HG02938 (cell line): ENCODE data around the gene RASAL2.
"Not testable (repeated sequence)": the region's sequence is repeated elsewhere in the genome, so short reads cannot be mapped to it uniquely, and the experiment has no call there.

Source experiments
- ATAC-seq: cut with Tn5 transposase; IDR thresholded peaks from one replicate; pipeline ENCODE4 v1.9.1; 2021; ENCODE audit warnings: mild to moderate bottlenecking, moderate library complexity; ENCODE audit not compliant: unreplicated experiment

The RASAL2 gene

DNA sequence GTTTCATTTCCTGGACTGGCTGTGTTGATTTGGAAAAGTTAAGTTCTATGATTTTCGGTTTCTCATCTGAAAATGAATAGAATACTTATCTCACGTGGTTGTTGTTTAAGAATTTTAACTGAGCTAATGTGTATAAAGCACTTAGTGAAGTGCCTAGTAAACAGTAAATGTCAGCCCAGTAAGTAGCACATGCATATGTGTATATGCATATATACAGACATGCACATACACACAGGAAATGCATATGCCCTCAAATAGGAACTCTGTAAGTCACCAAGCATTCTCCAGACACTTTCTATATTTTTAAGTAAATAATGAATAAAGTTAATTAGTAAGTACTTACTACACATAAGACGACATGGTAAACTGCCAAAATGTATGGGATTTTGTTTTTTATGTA is 274.3 kb downstream of the RASAL2 start:
- ATAC-seq: no peak

DNA sequence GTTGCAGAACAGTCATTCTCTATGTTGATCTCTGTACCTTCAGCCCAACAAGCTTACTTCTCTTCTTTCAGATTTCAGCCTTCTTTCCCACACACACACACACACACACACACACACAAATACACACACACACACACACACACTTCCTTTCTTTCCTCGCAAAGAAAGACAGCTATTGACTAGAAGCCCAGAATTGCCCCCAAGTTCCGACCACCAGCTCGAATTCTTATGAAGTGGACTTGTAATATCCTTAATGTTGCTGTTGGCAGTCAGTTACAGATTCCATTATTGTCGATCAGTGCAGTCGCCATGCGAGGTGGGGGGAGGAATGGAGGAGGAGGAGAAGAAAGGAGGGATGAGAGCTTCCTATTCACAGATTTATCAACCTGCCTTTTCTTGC is 277.3 kb downstream of the RASAL2 start:
- ATAC-seq: no peak

DNA sequence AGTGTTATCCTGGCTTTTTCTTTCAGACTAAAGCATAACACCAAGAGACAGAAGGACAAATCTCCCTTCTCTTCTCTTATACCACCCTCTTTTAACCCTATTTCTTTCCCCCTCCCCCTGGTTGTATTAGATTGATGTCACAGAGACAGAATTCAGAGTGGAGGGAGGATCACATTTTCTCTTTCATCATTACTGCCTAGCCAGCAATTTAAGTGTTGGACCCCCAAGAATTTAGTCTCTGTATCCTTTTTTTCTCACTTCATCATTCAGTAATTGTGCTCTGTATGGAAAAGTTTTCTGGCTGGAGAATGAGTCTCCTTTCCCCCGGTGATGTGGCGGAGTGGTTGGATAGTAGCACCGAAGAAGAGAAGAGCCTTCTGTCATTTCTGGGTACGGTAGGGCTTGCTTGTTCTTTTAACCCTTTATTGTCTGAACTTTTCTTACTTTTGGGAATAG is 278.1 kb downstream of the RASAL2 start:
- ATAC-seq: no peak

DNA sequence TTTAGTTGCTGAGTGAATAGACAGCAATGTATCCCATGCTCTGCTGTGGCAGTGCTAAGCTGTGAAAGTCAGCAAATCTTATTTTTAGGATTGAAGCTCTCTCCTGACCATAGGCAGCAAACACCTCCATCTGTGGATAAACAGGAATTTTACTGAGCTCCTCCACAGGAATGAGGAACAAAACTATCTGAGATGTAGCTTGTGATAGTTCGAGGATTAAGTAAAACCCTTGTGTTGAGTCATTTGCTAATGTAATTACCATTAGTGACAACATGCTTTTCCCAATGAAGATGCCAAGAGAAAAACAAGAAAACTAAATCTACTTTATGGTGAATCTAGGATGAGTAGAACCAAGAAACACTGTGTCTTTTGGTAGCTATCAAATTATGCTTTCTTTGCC is 280.1 kb downstream of the RASAL2 start:
- ATAC-seq: no peak

DNA sequence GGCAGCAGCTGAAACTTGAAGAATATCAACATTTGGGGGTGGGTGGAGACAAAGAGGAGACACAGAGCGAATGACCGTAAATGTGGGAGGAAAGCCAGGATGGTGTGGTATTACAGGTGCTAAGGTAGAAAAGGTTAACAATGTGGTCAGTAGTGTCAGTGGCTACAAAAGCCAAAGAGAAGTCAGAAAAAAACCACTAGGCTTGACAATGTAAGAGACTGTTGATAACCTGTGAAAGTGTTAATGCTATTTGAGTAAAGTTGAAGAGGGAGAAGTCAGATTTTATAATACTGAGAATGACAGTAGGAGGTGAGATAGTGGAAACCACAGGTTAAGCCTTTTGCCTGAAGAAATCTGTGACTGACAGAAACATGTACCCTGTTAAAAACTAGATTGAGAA is 282.1 kb downstream of the RASAL2 start:
- ATAC-seq: no peak

DNA sequence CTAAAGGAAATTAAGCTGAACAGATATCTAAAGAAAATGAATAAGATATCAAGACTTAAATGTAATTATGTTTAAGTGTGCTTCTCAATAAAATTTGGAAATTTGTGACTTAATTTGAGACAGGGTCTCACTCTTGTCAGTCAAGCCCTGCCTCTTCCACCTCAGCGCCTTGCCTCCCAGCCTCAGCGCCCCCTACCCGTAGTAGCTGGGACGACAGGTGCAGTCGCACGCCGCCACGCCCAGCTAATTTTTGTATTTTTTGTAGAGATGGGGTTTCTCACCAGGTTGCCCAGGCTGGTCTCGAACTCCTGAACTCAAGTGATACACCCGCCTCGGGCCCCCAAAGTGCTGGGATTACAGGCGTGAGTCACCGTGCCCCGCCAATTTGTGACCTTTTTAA is 285.9 kb downstream of the RASAL2 start:
- ATAC-seq: no peak

DNA sequence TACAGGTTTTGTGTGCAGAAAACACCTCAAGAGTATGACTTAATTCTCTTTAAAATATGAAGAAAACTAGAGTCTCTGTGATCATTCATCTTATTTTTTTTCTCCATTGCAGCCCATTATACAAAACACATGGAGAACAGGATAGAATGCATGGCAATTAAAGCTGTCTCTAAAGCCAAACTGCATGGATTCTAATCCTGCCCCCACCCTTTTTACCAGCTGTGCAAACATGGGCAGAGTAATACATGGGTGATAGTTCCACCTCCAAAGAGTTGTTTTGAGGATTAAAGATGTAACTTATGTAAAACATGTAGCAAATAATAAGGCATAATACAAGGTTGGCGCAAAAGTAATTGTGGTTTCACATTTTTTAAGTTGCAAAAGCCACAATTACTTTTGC is 288.5 kb downstream of the RASAL2 start:
- ATAC-seq: no peak

DNA sequence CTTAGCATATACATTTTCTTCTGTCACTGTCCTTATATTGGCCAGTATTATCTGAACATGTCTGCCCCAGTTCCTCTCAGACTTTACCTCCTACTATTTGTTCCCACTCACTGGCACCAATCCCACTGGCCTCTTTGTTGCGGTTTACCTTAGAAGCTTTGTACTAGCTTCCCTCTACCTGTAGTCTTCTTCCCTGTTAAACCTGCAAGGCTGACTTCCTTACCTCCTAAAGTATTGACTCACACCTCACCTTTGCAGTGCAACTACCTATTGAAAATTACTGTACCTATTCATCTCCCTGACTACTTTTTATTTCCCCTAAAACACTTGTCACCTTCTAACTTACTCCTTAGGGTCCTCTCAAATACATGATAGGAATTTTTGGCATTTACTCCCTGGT is 291.8 kb downstream of the RASAL2 start:
- ATAC-seq: no peak

DNA sequence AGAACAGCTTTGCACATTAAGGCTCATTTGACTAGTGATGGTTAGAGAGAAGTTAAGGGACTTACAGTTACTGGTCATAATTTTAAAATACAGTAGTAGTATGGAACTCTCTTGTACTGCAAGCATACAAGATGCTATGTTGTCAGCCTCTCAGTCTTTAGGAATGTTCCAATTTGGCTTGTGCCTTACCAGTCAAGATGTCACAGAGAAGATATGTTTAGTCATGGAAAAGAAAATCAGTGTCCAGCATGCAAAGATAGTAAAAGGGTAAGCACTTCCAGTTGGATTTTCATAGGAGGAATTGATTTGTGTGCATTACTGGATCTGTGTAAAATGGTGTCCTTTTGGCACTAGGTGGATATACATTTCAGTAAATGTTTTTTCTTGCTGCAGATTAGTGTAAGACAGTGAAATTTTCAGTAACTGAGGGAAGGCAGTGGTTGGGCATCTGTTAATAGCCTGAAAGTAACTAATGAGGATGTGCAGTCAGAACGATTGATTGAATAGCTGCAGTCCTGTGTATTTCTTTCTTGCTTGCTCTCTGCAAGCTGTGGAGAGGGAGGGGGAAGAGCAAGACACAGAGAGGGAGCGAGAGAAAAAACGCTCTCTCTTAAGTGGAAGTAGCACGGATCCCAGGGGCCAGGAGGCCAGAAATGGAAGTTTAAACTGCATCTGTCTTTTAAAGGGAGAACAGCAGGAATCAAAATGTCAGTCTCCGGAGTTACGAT is 294.7 kb downstream of the RASAL2 start:
- no peak for ATAC-seq

DNA sequence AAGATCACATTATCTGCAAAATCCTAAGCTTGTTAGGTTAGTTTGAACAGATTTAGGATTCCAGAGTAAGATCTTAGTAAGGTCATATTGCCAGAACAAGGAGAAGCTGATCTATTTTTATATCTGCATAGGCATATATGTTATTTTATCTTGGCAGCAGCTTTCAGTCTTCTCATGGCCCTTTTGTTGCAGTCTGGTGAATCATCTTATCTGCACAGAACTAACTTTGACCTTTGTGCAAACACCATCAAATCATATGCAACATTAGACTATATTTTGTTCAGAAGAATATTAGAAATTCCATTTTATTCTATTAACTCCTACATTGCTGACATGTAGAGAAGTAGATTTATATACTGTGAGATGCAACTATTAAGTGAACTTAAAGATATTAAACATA is 295.5 kb downstream of the RASAL2 start:
- no peak for ATAC-seq

DNA sequence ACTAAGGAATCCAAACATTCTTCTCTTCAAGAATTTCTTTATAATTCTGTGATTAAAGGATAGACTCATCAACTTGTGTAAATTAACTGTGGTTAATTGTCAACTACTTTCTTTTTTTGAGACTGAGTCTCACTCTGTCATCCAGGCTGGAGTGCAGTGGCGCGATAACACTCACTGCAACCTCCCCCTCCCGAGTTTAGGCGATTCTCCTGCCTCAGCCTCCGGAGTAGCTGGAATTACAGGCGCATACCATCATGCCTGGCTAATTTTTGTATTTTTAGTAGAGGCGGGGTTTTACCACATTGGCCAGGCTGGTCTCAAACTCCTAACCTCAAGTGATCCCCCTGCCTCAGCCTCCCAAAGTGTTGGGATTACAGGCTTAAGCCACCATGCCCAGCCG is 296.4 kb downstream of the RASAL2 start:
- ATAC-seq: not testable (repeated sequence)

DNA sequence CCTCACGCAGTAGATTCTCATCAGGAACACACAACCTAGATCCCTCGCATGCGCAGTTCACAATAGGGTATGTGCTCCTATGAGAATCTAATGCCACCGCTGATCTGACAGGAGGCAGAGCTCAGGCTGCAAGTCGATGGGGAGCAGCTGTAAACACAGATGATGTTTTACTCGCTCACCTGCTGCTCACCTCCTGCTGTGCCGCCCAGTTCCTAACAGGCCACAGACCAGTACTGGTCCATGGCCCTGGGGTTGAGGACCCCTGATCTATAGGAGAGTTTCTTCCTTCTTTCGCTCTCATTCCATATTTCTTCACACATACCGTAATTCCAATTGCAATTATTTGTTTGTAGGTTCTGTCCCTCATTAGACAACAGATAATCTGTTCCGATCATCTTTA is 299.5 kb downstream of the RASAL2 start:
- ATAC-seq: no peak

DNA sequence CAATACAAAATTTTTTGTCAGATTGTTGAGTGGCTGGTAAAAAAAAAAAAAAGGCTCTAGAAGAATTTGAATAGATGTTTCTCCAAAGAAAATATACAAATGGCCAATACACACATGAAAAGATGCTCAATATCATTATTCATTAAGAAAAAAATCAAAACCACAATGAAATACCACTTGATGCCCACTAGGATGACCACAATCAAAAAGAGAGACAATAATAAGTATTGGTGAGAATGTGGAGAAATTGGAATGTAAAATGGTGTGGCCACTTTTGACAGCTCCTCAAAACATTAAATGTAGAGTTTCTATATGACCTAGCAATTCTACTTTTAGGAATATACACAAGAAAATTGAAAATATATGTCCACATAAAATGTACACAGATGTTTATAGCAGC is 302.9 kb downstream of the RASAL2 start:
- no peak for ATAC-seq

DNA sequence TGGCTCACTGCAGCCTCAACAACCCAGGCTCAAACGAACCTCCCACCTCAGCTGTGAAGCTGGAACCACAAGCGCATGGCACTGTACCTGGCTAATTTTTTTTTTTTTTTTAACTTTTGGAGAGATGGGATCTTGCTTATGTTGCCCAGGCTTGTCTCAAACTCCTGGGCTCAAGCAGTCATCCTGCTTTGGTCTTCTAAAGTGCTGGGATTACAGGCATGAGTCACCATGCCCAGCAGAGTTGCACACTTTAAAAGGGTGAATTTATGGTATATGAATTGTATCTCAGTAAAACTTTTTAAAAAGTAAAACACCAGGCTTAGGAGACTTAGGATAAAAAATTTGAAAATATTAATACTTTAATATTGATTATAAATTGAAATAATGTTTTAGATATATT is 303.8 kb downstream of the RASAL2 start:
- no peak for ATAC-seq

DNA sequence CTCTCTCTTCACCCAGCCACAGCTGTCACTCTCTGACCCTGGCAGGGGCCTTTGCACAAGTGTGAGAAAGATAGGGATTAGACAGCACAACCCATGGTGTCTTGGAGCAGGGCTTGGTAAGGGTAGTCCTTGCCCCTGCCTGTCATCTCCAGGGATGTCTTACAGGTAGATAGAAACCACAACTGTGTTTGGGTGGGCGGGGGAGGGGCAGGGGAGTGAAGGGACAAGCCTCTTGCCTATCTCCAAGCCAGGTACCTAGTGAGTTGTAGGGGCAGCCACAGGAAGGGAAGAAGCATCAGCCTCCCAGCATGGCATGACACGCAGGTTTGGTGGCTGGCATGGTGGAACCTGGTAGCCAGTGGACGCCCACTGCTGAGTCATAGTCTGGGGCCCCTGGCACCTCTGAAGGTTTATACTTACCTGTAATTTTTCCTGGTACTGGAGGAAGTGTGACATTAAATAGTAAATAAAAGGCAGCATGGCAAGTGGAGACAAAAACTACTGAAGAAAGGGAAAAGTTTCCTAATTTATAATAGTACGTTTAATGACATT is 305.3 kb downstream of the RASAL2 start:
- ATAC-seq: no peak

DNA sequence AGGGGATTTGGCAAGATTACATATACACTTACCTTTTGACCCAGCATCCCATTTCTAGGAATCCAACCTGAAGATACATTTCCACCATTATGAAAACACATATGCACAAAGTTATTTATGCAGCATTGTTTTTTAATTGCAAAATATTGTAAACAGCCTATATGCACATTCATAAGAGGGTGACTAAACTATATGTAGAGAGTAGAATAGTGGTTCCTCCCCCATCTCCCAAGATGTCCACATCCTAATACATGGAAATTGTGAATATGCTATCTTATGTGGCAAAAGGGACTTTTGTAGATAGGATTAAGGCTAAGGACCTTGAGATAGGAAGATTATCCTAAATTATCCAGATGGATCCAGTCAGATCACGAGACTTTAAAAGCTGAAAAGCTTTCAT is 311.2 kb downstream of the RASAL2 start:
- no peak for ATAC-seq

DNA sequence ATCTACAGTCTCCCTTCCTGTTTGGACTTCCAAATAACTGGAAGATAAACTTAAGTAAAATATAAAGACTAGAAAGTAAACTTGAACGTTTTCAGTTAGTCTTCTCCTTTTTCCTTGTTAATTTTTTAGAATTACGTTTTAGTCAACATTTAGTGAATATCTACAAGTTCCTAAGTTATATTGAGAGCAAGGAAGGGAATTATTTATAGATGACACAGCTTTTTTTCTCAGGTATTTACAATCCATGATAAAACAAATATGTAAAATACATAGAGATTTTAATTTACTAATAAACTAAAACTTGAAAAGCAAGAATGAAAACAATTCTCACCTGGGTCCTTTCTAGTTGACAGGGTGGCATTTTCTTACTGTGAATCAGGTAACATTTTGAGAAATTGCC is 313.3 kb downstream of the RASAL2 start:
- no peak for ATAC-seq

DNA sequence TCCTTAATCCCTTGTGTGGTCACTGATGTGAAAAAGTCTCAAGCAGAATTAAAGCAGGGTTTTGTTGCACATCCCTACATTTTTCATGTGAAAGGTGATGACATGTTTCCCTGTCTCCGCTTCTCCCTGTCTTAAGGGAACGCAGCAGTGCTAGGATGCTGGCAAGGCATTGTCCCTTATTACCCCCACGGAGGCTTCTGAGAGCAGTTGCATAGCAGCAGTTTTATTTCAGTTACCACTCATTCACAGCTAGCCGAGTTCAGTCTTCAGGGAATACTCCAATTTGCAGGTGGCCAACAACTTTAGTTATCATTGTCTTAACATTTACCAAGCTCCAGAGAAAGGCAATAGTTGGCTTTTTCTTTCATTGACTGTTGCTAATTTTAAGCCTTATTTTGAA is 313.8 kb downstream of the RASAL2 start:
- no peak for ATAC-seq

DNA sequence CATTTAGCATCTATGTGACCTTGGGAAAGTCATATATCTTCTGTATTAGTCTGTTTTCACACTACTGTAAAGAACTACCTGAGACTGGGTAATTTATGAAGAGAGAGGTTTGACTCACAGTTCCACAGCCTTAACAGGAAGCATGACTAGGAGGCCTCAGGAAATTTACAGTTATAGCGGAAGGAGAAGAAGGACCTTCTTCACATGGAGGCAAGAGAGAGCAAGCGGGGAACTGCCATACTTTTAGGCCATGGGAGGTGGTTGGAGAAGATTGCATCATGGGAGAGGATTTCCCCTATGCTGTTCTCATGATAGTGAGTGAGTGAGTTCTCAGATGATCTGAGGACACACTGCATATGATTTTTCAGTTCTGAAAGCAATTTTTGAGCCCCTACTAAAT is 315.0 kb downstream of the RASAL2 start:
- ATAC-seq: no peak

DNA sequence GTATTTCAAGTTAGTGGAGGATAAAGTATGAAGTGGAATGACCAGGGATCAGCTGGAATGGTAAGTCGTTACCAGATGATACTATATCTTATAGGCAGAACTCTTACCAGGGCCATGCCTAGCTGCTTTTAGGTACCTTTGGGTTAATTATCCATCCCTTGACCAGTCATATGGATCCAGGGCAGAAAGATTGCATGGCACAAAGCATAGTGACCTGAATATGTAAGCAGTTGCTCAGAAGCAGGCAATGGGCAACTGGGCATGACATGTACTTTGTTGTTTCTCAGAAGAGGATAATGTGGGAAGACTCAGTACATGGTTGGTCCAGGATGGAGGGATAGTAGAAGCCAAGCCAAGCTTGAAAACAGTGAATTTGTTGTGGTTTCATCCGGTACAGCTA is 315.6 kb downstream of the RASAL2 start:
- no peak for ATAC-seq

DNA sequence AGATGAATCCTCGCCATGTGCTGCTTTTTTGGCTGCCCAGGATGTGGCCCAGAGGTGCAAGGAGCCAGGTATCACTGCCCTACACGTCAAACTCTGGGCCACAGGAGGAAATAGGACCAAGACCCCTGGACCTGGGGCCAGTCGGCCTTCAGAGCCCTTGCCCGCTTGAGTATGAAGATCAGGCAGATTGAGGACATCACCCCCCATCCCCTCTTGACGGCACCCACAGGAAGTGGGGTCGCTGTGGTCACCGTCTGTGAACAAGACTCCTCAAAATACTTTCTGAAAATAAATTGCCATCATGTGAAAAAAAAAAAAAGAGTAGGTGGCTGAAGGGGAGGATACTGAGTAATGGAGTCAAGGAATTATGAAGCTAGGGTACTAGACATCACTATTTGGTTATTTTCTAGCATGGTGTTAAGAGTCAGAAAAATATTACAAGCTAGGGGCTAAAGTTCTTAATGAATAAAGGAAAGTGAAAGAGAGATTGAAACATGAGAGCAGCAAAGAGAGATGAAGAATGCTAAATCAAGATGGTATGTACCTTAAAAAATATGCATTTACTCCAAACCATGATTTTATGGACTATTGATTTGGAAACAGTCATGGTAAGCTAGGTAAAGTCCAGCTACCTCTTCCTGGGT is 318.0 kb downstream of the RASAL2 start:
- ATAC-seq: peak; percentile 79

DNA sequence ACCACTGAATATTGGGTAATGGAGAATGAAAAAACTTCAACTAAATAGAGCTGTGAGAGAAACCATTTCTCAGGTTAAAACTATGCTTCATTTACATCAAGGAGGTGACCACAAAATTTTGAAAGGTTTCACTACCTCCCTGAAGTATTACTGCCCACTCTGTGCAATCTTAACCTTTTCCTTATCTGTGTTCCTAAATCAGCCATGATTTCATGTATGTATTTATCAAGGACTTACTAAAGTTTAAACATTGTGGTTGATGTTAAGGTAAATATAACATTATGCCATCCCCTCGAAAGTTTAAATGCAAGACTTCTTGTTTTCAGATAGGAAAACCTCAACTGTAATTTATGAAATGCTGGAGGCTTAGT is 318.5 kb downstream of the RASAL2 start:
- ATAC-seq: peak; percentile 92

DNA sequence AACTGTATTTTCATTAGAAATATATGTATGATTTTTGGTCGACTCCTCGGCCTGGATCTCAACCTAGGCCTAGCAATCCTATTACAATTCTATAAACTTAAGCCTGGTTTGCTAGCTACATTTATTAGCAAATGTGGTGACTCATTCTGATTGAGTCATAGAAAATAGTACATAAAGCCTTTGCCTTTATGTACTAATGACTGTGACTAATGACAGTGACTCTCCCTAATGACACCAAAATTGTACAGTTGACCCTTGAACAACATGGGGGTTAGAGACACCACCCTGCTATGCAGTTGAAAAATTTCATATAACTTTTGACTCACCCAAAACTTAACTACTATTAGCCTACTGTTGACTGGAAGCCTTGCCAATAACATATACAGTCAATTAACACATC is 324.0 kb downstream of the RASAL2 start:
- ATAC-seq: no peak
